Prostate gland (tissue), 2 donors: ENCODE results near the gene SPANXC. TPM values are rescaled to one million over a fixed set of nuclear protein-coding genes. Genes with fewer than 3 reads are reported as not detected.

ENCODE experiments used
- DNase-seq: peaks from one replicate; pipeline ENCODE4 v3.0.0-alpha.2; 2019; ENCODE audit warnings: low spot score
- H3K27ac ChIP-seq, 2 donors: fragments of 200-600 bp; sonication (generic); 2 replicates each; pipeline ENCODE4 v1.5.1; 2017 to 2019
- H3K27me3 ChIP-seq: fragments of 200-600 bp; sonication (generic); replicated peaks from 2 replicates; pipeline ENCODE4 v1.5.1; 2019; ENCODE audit not compliant: insufficient read depth
- H3K36me3 ChIP-seq, 2 donors: fragments of 200-600 bp; sonication (generic); 1 replicate in 1 of 2; 2 replicates in 1 of 2; pipeline versions ENCODE4 v1.5.1 to v1.8.1; 2017 to 2019
- H3K4me1 ChIP-seq: fragments of 200-600 bp; sonication (generic); replicated peaks from 2 replicates; pipeline ENCODE4 v1.5.1; 2019
- H3K4me3 ChIP-seq, 2 donors: fragments of 200-600 bp; sonication (generic); 2 replicates each; pipeline ENCODE4 v1.5.1; 2017 to 2019
- H3K9me3 ChIP-seq: fragments of 200-600 bp; sonication (generic); 2 replicates; pipeline ENCODE4 v1.5.1; 2017
- CTCF ChIP-seq, 4 experiments: fragments of 200-600 bp in 2 of 4; fragments of 450-650 bp in 2 of 4; sonication (generic) in 2 of 4; IDR thresholded peaks; 1 replicate in 3 of 4; 2 replicates in 1 of 4; pipeline ENCODE4 v1.5.1; 2016 to 2019; ENCODE audit warnings: antibody characterized with exemption in 4 of 4, mild to moderate bottlenecking in 2 of 4, moderate library complexity in 2 of 4
- POLR2A ChIP-seq: fragments of 450-650 bp; IDR thresholded peaks from one replicate; pipeline ENCODE4 v1.6.1; 2016; ENCODE audit warnings: antibody characterized with exemption, mild to moderate bottlenecking
- POLR2AphosphoS5 ChIP-seq: sonication (generic); formaldehyde crosslinking; IDR thresholded peaks from one replicate; pipeline ENCODE4 v1.6.1; 2017; ENCODE audit warnings: antibody characterized with exemption
- WGBS: methylation state at CpG from one replicate; pipeline ENCODE4 v1.1.5; 2018; 5-methylcytosine and 5-hydroxymethylcytosine counted together
- intact Hi-C: fragments of 100-400 bp; cut with DNase I; formaldehyde crosslinking; loops from one replicate; pipeline ENCODE4 v1.14.2; 2022
- total RNA-seq, 2 donors: library from RNA; depleted of rRNA; stranded (reverse); fragments of >200 nt; gene quantifications; one replicate each; pipeline ENCODE4 v1.1.0, GENCODE V29; 2016

SPANXC gene
- total RNA-seq, 2 donors from 2014 or later, result not detected

GRCh38 chrX:141220342-141221008 lies 21.8 kb downstream of the SPANXC start:
- WGBS, result 67% methylated on average over 3 of the region's 3 CpGs
- intact Hi-C loops, result no loop called here
- DNase-seq, result no peak
- no peaks in the 10 kb centered on the region for H3K4me1 ChIP-seq
- H3K36me3 ChIP-seq, result no peaks in the 10 kb centered on the region
- TF ChIP-seq POLR2AphosphoS5 (no peak), CTCF (IDR thresholded peaks at IDR 0.05) (no peak), POLR2A (no peak)
- no peaks in the 10 kb centered on the region for H3K9me3 ChIP-seq
- no peak overlapping the region for H3K27ac ChIP-seq
- H3K4me3 ChIP-seq, result no peak overlapping the region
- no peaks in the 10 kb centered on the region for H3K27me3 ChIP-seq

- no peaks in the 10 kb centered on the region for H3K9me3 ChIP-seq
- no peak for DNase-seq
- H3K36me3 ChIP-seq, result no peaks in the 10 kb centered on the region
- no peaks in the 10 kb centered on the region for H3K27me3 ChIP-seq
- 100% methylated on average over 1 of the region's 1 CpG for WGBS
- H3K4me3 ChIP-seq, result no peak overlapping the region
- H3K27ac ChIP-seq, result no peak overlapping the region
- no peaks in the 10 kb centered on the region for H3K4me1 ChIP-seq
- TF ChIP-seq CTCF (IDR thresholded peaks at IDR 0.05) (no peak), POLR2A (no peak), POLR2AphosphoS5 (no peak)
- intact Hi-C loops, result no loop called here
Observed at GRCh38 chrX:141214196-141214595, 28.1 kb downstream of the SPANXC start.

- intact Hi-C loops, result no loop called here
- Histone ChIP-seq H3K27me3 (no peaks in the 10 kb centered on the region), H3K36me3 (no peaks in the 10 kb centered on the region), H3K27ac (no peak overlapping the region), H3K4me3 (no peak overlapping the region), H3K9me3 (no peaks in the 10 kb centered on the region), H3K4me1 (no peaks in the 10 kb centered on the region)
- no peak for DNase-seq
- no peak for TF ChIP-seq POLR2A
- no peak for TF ChIP-seq CTCF (IDR thresholded peaks at IDR 0.05)
- TF ChIP-seq POLR2AphosphoS5, result no peak
- WGBS, result 93% methylated on average over 3 of the region's 3 CpGs
Observed at GRCh38 chrX:141201962-141202361, 40.4 kb downstream of the SPANXC start.

Other genes starting within 250 kb of the SPANXC start
- 1 to 10 TPM in 1 of 2 donors, not detected in 1; 9.8 TPM for gene SPANXB1, start 239.9 kb downstream of the SPANXC start, total RNA-seq
- gene LDOC1, start 65.4 kb downstream of the SPANXC start, total RNA-seq, result 10 to 100 TPM; 17.8 to 24.3 TPM